ENCODE results near the gene GPR15LG. TPM values are rescaled to one million over a fixed set of nuclear protein-coding genes. Genes with fewer than 3 reads are reported as not detected.

Gene GPR15LG
- total and polyA plus RNA-seq, 10 of the 15 experiments (the other 5 are each of a cell fraction or from before 2014, with no cell fraction given): 1.1 to 12.2 (median 1.4) TPM

- TF ChIP-seq E2F8 (IDR thresholded peaks at IDR 0.05; ENCODE audit: low read depth, partially characterized antibody) (peak; percentile 86), POU2F2 (IDR thresholded peaks at IDR 0.05; ENCODE audit: borderline replicate concordance, low read depth, low read length) (no peak), MEF2A (IDR thresholded peaks at IDR 0.05; ENCODE audit: insufficient read depth, low read depth, low read length) (no peak), SPI1 (IDR thresholded peaks at IDR 0.05; ENCODE audit: borderline replicate concordance, insufficient read depth, low read depth, low read length) (no peak; the same call in 1 of the 2 replicates), PAX8 (IDR thresholded peaks at IDR 0.05) (no peak), TCF7 (IDR thresholded peaks at IDR 0.05; ENCODE audit: borderline replicate concordance) (no peak), NFXL1 (IDR thresholded peaks at IDR 0.05; ENCODE audit: borderline replicate concordance) (no peak), JUND (IDR thresholded peaks at IDR 0.05; ENCODE audit: low read depth, low read length) (no peak), PKNOX1 (IDR thresholded peaks at IDR 0.05) (peak; percentile 74; the same call in 1 of the 2 replicates), SMAD1 (IDR thresholded peaks at IDR 0.05; ENCODE audit: low read depth, partially characterized antibody) (no peak), POLR2AphosphoS2 (IDR thresholded peaks at IDR 0.05; ENCODE audit: low read depth, low read length) (peak; percentile 34; the same call in 1 of the 2 replicates), ZBED1 (IDR thresholded peaks at IDR 0.05; ENCODE audit: borderline replicate concordance) (no peak), ATF2 (IDR thresholded peaks at IDR 0.05; ENCODE audit: low read length) (peak; percentile 55; the same call in 1 of the 2 replicates), YBX1 (IDR thresholded peaks at IDR 0.05) (no peak), NFIC (IDR thresholded peaks at IDR 0.05; ENCODE audit: low read depth, low read length) (0 out of 2 replicates have a peak, but pooled peaks have one; percentile 16), NR2C2 (IDR thresholded peaks at IDR 0.05; ENCODE audit: borderline replicate concordance, control insufficient read depth, insufficient read length, low read depth) (no peak), CEBPB (IDR thresholded peaks at IDR 0.05; ENCODE audit: borderline replicate concordance in 1 of 2, low read depth in 2 of 2, low read length in 2 of 2) (peak in 1 of 2 experiments; percentile 88; a peak in 2 of 4 replicates), KLF5 (IDR thresholded peaks at IDR 0.05; ENCODE audit: partially characterized antibody) (peak; percentile 57), GATAD2B (conservative IDR thresholded peaks at IDR 0.05; ENCODE audit: low read depth) (peak; percentile 48), BHLHE40 (IDR thresholded peaks at IDR 0.05; ENCODE audit: borderline replicate concordance in 1 of 2, low read depth in 2 of 2, low read length in 1 of 2) (peak; percentile 29 to 78; a peak in 2 of 4 replicates)
Observed at GRCh38 chr10:84139126-84140035, 34.2 kb upstream of the GPR15LG start, which contains the start of gene GHITM (continued).

Measured in GM12878 (cell line).